Stimulated activated CD8-positive, alpha-beta memory T cell treated with anti-CD3 and anti-CD28 coated beads, Interleukin-12 subunit alpha, Interleukin-12 subunit beta, amount 100 ng/mL, for 1 hour (primary cell): Measurements from ENCODE around the gene FOXO6.

Experiments
- DNase-seq: peaks from one replicate; pipeline ENCODE4 v3.0.0-alpha.2; 2020; ENCODE audit warnings: low read depth

FOXO6 gene

DNA sequence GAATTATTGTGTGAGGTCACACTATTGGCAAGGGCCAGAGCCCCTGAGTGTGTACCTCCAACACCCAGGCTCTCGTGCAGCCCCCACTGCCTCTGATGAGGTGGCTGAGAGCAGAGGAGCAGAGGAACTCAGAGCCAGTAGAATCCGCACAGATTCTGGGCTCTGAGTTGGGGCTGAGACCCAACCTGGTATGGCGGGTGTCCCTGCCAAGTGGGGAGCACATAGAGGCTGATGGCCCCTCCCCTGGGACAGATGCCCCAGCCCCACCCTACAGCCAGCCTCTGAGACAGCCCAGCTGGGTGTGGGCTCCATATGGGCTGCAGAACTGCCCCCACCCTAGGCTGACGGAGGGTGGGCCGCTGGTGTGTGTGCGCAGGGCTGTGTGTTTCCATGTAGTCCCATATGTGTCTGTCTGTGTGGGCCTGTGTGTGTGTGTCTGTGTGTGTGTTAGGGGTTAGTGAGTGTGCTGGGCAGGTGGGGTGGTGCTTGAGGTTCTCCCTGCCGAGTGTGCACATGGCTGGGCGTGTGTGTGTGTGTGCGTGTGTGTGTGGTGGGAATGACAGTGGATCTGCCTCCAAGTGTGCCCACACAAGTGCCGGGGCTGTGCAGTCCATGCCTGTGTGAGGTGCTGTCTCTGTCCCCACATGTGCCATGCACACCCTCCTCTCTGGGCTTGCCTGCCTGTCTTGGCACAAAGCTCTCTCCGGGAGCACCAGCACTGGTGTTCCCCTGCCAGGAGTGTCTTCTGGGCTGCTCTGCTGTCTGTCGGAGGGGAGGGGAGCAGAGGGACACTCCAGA lies 24.4 kb downstream of the FOXO6 start:
- no peak for DNase-seq

DNA sequence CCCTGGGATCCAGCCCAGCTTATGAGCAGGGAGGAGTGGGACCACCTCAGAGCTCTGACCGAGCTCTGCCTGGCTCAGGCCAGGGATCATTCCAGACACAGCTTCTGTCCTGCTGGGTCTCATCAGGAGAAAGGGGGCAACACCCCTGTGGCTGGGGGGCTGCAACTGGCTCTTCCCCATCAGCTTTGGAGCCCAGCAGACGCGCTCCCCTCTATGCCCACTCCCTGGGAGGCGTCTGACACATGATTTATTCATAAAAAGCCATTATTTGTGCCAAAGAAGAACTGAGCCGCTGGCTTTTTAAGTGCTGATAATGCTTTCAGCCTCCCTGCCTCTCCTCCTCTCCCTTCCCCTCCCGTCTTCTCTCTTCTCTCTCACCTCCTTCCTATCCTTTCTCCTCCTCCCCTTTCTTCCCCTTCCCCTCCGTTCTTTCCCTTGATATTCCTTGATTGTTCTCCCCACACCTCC lies 25.0 kb downstream of the FOXO6 start:
- no peak for DNase-seq

DNA sequence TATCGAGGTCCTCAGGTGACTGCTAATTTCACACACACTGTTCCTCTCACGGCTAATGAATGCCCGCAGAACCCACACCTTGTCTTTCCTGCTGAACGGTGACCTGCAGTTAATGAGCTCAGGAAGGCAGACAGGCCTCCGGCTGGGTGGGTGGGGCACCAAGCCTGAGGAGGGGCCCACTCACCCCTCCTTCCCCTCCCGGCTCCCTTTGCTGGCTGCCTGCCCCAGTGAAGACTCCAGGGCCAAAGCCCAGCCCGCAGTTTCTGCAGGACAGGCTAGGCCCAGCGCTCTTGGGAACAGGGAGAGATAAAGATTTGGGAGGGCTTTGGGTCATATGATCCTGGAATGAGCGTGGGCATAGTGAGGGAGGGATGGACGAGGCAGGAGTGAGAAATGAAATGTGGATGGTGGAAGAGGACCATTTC lies 26.4 kb downstream of the FOXO6 start:
- DNase-seq: no peak

GRCh38 chr1:41388510-41388909 lies 27.3 kb downstream of the FOXO6 start:
- no peak for DNase-seq

DNA sequence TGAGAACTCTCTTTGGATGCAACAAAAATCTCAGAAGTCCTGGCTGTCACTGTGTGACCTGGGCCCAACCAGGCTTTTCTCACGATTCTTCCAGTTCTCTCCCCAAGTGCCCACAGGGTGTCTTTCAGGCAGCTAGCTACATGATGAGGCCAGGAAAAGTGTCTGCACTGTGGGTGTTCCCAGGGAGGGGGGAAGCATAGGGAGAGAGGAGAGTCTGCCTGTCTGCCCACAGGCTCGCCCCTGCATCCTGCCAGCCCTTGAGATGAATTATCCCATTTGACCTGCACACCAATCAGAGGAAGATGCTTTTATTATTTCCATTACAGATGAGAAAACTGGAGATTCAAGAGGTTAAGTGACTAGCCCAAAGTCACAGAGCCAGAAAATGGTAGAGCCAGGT lies 27.8 kb downstream of the FOXO6 start:
- DNase-seq: no peak

DNA sequence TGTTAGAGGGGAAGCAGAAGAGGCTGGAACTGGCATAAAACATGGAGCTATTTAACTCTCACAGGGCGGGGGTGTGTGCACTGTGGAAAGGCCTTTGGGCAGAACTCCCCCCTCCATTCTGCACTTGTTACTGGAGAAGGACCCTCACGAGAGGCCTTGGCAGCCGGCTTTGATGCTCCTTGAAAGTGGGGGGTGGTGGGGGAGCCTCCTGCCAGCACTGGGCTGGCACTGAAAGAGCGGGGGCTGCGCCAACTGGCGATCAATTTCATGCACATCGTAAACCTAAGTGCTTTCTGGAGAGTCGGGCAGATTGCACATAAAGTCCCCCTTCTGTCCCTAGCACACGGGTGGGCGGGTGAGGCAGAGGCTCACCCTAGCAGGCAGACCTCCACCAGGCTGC lies 28.9 kb downstream of the FOXO6 start:
- DNase-seq: no peak

DNA sequence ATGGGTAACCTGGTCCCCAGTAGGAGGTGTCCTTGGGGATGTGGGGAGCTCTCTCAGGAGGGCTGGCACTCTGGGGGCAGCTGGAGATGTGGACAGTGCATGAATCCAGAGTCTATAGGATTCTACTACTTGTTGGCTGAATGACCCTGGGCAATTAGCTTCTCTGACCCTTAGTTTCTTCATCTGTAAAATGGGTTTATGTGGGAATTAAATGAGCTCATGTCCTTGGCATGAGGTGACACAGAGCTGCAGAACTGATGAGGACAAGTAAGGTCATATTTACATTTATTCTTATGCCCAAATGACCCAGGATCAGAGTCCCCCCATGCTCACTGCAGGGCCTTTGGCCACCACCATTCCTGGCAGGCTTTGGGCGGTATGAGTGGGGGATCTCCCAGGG lies 29.3 kb downstream of the FOXO6 start:
- DNase-seq: no peak

DNA sequence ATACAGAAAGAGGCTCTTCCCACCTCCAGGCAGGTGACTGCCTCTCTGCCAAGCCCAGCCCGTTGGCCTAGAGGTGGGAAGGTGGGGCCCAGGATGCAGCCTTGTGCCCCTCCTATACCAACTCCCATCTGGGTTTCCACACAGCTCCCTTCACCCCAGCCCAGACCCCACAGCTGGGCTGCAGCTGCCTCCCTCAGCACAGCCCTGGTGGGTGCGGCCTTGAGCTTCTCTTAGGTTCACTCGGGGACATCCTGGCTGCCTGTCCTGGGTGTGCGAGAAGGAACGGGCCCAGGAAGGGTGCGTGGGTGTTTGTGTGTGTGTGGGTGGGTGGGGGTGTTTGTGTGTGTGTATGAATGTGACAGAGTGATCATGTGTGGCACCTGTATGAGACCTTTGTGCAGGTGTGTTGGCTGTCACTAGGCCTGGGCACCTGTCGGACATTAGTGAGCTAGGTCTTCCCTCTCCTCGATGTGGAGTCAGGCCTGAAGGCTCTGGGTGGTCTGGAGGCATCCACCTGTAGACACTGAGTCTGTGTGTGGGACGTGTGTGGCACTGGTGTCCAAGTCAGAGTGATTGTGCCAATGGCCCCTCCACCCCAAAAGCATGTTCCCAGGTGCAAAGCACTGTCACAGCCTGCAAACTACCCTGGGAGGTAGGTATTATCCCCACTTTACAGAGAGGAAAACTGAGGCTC lies 30.7 kb downstream of the FOXO6 start:
- no peak for DNase-seq

DNA sequence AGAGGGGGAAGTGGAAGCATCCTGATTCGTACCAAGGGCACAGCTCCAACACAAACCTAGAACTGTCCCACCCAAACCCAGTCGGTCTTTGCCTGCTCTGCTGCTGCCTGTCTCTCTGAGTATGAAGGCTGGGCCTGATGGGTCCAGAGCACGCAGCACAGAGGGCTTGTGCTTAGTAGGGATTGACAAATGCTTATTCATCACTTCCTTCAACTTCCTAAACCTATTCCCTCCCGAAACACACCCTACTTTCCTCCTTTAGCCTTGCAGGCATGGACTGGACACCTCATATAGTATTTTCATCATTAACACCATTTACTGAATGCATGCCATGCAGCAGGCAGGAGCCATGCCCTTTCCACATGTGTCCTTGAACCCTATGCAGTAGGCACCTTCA lies 31.3 kb downstream of the FOXO6 start:
- DNase-seq: no peak

- DNase-seq: no peak
These were observed 32.6 kb downstream of the FOXO6 start for GRCh38 chr1:41393716-41394368.

GRCh38 chr1:41394369-41394744 lies 33.1 kb downstream of the FOXO6 start:
- DNase-seq: no peak

GRCh38 chr1:41394959-41395956 lies 34.0 kb downstream of the FOXO6 start:
- DNase-seq: no peak

GRCh38 chr1:41396084-41396483 lies 34.9 kb downstream of the FOXO6 start:
- DNase-seq: no peak

- DNase-seq: no peak
These were observed 35.8 kb downstream of the FOXO6 start for GRCh38 chr1:41397020-41397419.

- DNase-seq: no peak
These were observed 36.6 kb downstream of the FOXO6 start for GRCh38 chr1:41397753-41398330.

DNA sequence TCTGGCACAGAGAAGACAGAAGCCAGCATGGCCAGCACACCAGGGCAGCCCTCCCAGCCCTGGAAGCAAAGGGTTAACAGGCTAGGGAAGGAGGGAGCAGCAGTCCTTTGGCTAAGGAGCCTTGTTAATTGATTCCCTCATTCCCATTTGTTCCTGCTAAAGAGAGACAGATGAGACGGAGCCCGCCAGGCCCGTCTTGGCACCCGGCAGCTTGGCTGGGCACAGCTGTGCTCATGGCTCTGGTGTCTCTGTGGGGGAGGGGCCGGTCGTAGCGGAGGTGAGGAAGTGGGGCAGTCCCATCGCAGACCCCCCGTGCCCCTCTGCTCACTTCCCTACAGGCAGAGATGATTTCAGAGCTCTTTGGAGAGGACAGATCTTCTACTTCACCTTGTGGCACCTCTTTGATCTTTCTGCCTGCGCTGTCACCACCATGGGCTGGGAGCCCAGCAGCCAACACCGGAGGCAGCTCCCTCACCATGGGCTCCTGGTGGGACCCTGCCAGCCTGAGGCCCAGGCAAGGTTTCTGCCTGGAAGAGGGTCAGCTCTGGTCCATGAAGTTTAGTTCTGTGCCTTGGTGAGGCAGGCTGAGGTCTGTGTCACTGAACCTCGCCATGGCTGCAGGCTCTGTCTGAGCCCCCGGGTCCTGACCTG lies 38.0 kb downstream of the FOXO6 start:
- DNase-seq: no peak

GRCh38 chr1:41400225-41400624 lies 39.0 kb downstream of the FOXO6 start:
- no peak for DNase-seq

DNA sequence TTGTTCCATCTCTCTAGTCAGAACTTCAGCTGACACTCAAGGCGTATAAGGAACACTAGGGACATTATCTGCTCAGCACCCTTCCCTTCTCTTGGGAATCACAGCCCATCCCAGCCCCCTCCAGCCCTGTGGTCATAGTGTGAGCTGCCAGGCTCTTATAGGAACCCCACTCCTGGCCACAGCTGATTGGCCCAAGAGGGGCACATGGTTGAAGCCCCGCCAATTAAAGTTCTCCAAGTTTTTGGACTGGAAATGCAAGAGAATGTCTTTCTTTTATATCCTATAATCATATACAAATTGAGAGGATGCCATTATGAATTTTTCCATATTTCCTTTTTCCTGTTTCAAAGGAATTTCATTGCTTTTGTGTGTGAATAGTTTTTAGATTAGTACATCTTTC lies 40.7 kb downstream of the FOXO6 start:
- DNase-seq: no peak

DNA sequence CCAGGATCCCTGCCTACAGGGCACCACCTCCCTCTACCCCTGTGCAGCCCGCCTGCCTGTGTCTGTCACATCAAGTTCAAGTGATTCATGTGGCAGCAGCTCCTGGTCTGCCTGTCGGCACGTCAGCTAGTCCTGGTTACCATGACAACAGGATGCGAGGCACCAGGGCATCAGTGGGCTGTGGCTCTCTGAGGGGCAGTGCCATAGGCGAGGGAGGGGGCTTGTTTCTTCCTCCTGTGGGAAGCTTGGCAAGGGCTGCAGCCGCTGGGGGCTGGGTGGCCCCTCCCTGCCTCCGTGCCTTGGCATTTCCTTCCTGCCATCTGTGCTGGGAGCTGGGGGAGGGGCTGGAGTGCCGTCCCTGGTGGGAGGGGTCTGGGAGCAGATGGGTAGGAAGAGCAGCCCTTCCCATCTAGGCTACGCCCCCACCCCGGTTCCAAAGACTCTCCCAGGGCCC lies 43.1 kb downstream of the FOXO6 start:
- no peak for DNase-seq

DNA sequence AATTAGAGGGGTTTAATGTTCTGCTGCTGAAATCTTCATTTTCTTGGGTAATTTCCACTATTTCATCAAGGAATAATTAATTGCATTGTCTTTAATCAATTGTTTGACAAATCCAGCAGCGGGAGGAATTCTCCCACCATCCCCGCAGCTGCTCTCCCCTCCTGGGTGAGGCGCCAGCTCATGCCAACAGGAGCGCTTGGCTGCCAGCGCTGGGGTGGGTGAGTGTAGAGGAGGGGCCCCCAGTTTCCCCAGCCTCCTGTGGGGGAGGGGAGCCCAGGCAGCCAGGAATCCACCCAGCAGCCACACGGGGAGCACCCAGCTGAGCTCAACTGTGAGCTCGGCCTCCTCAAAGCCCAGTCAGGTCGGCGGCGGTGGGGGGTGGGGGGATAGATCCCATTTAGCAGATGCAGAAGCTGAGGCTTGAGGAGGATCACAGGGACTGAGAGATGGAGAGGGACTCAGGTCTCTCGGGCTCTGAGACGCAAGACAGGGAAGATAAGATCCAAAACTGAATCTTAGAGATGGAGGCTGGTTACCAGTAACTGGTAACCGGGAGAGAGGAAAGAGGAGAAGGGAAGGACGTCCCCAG lies 46.5 kb downstream of the FOXO6 start:
- DNase-seq: no peak
